ENCODE results near the gene KIR3DL3. TPM values are rescaled to one million over a fixed set of nuclear protein-coding genes. Genes with fewer than 3 reads are reported as not detected.
"Not testable (repeated sequence)": the region's sequence is repeated elsewhere in the genome, so short reads cannot be mapped to it uniquely, and the experiment has no call there.

KIR3DL3 gene
- polyA plus RNA-seq, 3 donors: not detected

GRCh38 chr19:54744080-54744479 is 19.8 kb downstream of the KIR3DL3 start:
- peaks cover 24 to 28% of the 10 kb centered on the region in 2 donors for H3K4me1 ChIP-seq (ENCODE audit: control insufficient read depth in 1 of 2, insufficient read depth in 2 of 2, low read length in 2 of 2)
- H3K36me3 ChIP-seq (replicated peaks in 1 of 2; ENCODE audit: control insufficient read depth in 1 of 2, insufficient read depth in 2 of 2, low read length in 2 of 2); H3K27me3 Mint-ChIP-seq (ENCODE audit: low read depth in 3 of 3); H3K4me2 ChIP-seq (replicated peaks; ENCODE audit: extremely low read depth, low read length, poor library complexity, severe bottlenecking); H3K4me3 ChIP-seq (replicated peaks in 1 of 3; ENCODE audit: low read depth in 2 of 3, low read length in 3 of 3); H3K27me3 ChIP-seq (ENCODE audit: control insufficient read depth in 2 of 2, insufficient read depth in 2 of 2, low read length in 2 of 2); H3K9me3 Mint-ChIP-seq; DNase-seq; H3K9me3 ChIP-seq (replicated peaks in 1 of 2; ENCODE audit: control insufficient read depth in 1 of 2, insufficient read depth in 1 of 2, low read length in 2 of 2); H3K27ac ChIP-seq (ENCODE audit: low read depth in 1 of 2, low read length in 2 of 2); H3K9ac ChIP-seq (ENCODE audit: insufficient read depth, low read length, poor library complexity, severe bottlenecking); intact Hi-C loops (cut with micrococcal nuclease); H2AFZ ChIP-seq (ENCODE audit: insufficient read depth, low read depth, low read length, poor library complexity, severe bottlenecking); H4K20me1 ChIP-seq (ENCODE audit: insufficient read depth, low read length); H3K79me2 ChIP-seq (ENCODE audit: insufficient read depth, low read length); H3K36me3 Mint-ChIP-seq; H3K4me3 Mint-ChIP-seq: not testable (repeated sequence)
- H3K4me1 Mint-ChIP-seq: peaks cover 34% of the 10 kb centered on the region
- peak overlapping the region in 1 of 7 donors; percentile 8 for H3K27ac Mint-ChIP-seq
- WGBS (ENCODE audit: insufficient coverage): no CpG with 5 or more reads among the region's 5 CpGs

- H3K27me3 ChIP-seq (ENCODE audit: control insufficient read depth in 2 of 2, insufficient read depth in 2 of 2, low read length in 2 of 2); H4K20me1 ChIP-seq (ENCODE audit: insufficient read depth, low read length); intact Hi-C loops (cut with micrococcal nuclease); H3K27me3 Mint-ChIP-seq (ENCODE audit: low read depth in 3 of 3); H3K4me2 ChIP-seq (replicated peaks; ENCODE audit: extremely low read depth, low read length, poor library complexity, severe bottlenecking); H3K79me2 ChIP-seq (ENCODE audit: insufficient read depth, low read length); H3K36me3 Mint-ChIP-seq; H3K9me3 ChIP-seq (replicated peaks in 1 of 2; ENCODE audit: control insufficient read depth in 1 of 2, insufficient read depth in 1 of 2, low read length in 2 of 2); H3K36me3 ChIP-seq (replicated peaks in 1 of 2; ENCODE audit: control insufficient read depth in 1 of 2, insufficient read depth in 2 of 2, low read length in 2 of 2); H2AFZ ChIP-seq (ENCODE audit: insufficient read depth, low read depth, low read length, poor library complexity, severe bottlenecking); H3K4me3 ChIP-seq (replicated peaks in 1 of 3; ENCODE audit: low read depth in 2 of 3, low read length in 3 of 3): not testable (repeated sequence)
- Mint-ChIP-seq H3K4me1 (peaks cover 25% of the 10 kb centered on the region), H3K4me3 (peak overlapping the region in 1 of 2 donors; percentile 49), H3K9me3 (peaks cover 5 to 16% (median 8%) of the 10 kb centered on the region in 7 donors), H3K27ac (peak overlapping the region; percentile 85 to 99 (median 95))
- 0% methylated on average over 6 of the region's 9 CpGs for WGBS (ENCODE audit: insufficient coverage)
- peak; percentile 92 to 98 (median 97) for DNase-seq
- Histone ChIP-seq H3K4me1 (ENCODE audit: control insufficient read depth in 1 of 2, insufficient read depth in 2 of 2, low read length in 2 of 2) (peaks cover 16 to 20% of the 10 kb centered on the region in 2 donors), H3K9ac (ENCODE audit: insufficient read depth, low read length, poor library complexity, severe bottlenecking) (peak overlapping the region; percentile 57), H3K27ac (ENCODE audit: low read depth in 1 of 2, low read length in 2 of 2) (peak overlapping the region; percentile 57 to 87)
Measured at GRCh38 chr19:54747614-54748322, 23.5 kb downstream of the KIR3DL3 start.

- H3K27me3 Mint-ChIP-seq (ENCODE audit: low read depth in 3 of 3); H3K36me3 ChIP-seq (replicated peaks in 1 of 2; ENCODE audit: control insufficient read depth in 1 of 2, insufficient read depth in 2 of 2, low read length in 2 of 2); H3K27me3 ChIP-seq (ENCODE audit: control insufficient read depth in 2 of 2, insufficient read depth in 2 of 2, low read length in 2 of 2); H3K79me2 ChIP-seq (ENCODE audit: insufficient read depth, low read length); H3K36me3 Mint-ChIP-seq; H4K20me1 ChIP-seq (ENCODE audit: insufficient read depth, low read length); H3K9me3 ChIP-seq (replicated peaks in 1 of 2; ENCODE audit: control insufficient read depth in 1 of 2, insufficient read depth in 1 of 2, low read length in 2 of 2); intact Hi-C loops (cut with micrococcal nuclease); H3K9ac ChIP-seq (ENCODE audit: insufficient read depth, low read length, poor library complexity, severe bottlenecking); H3K4me3 ChIP-seq (replicated peaks in 1 of 3; ENCODE audit: low read depth in 2 of 3, low read length in 3 of 3); H2AFZ ChIP-seq (ENCODE audit: insufficient read depth, low read depth, low read length, poor library complexity, severe bottlenecking); H3K4me2 ChIP-seq (replicated peaks; ENCODE audit: extremely low read depth, low read length, poor library complexity, severe bottlenecking): not testable (repeated sequence)
- peaks cover 5 to 14% (median 8%) of the 10 kb centered on the region in 7 donors for H3K9me3 Mint-ChIP-seq
- DNase-seq: peak in 2 of 3 donors; percentile 63 to 72
- H3K27ac Mint-ChIP-seq: peak overlapping the region in 4 of 7 donors; percentile 51 to 83 (median 72)
- Histone ChIP-seq H3K4me1 (ENCODE audit: control insufficient read depth in 1 of 2, insufficient read depth in 2 of 2, low read length in 2 of 2) (peaks cover 16 to 20% of the 10 kb centered on the region in 2 donors), H3K27ac (ENCODE audit: low read depth in 1 of 2, low read length in 2 of 2) (peak overlapping the region in 1 of 2 donors; percentile 53)
- H3K4me3 Mint-ChIP-seq: peak overlapping the region in 1 of 2 donors; percentile 34
- WGBS (ENCODE audit: insufficient coverage): no CpG with 5 or more reads among the region's 6 CpGs
- peaks cover 25% of the 10 kb centered on the region for H3K4me1 Mint-ChIP-seq
Measured at GRCh38 chr19:54750276-54750675, 26.0 kb downstream of the KIR3DL3 start.

DNA sequence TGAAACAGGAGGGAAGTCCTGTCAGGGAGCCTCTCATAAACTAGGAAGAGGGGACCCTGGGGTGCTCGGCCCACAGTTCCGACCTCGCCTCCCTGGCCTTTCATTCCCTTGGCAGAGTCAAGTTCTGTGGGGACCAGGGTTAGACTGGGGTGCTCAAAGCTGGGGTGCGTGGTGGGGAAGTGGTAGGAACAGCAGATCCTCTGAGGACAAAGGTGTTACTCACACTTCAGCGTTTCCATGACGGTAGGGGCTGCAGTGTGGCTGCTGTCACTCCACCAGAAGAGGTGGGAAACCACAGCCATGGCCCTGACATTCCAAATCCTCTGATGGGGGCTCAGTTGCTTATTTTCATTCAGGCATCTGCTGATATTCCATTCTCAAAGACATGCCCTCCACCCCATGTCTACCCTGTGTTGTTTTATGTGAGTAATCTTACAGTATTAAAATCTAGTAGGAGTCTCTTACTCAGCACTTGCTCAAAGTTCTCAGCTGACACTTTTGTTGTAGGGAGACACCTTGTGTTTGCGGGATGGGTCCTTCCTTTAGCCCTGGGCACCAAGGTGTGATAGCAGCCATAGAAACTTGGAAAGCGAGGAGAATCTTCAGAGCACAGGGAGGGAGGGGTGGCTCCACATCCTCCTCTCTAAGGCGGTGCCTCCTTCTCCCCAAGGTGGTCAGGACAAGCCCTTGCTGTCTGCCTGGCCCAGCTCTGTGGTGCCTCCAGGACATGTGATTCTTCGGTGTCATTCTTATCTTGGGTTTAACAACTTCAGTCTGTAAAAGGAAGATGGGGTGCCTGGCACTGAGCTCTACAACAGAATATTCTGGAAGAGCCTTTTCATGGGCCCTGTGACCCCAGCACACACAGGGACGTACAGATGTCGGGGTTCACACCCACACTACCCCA is 32.2 kb downstream of the KIR3DL3 start:
- intact Hi-C loops (cut with micrococcal nuclease); H3K9me3 Mint-ChIP-seq; H3K9ac ChIP-seq (ENCODE audit: insufficient read depth, low read length, poor library complexity, severe bottlenecking); H3K4me2 ChIP-seq (replicated peaks; ENCODE audit: extremely low read depth, low read length, poor library complexity, severe bottlenecking); DNase-seq; H4K20me1 ChIP-seq (ENCODE audit: insufficient read depth, low read length); H3K36me3 Mint-ChIP-seq; H3K4me3 ChIP-seq (replicated peaks in 1 of 3; ENCODE audit: low read depth in 2 of 3, low read length in 3 of 3); H3K27ac ChIP-seq (ENCODE audit: low read depth in 1 of 2, low read length in 2 of 2); H3K27me3 ChIP-seq (ENCODE audit: control insufficient read depth in 2 of 2, insufficient read depth in 2 of 2, low read length in 2 of 2); H2AFZ ChIP-seq (ENCODE audit: insufficient read depth, low read depth, low read length, poor library complexity, severe bottlenecking); H3K79me2 ChIP-seq (ENCODE audit: insufficient read depth, low read length); H3K4me1 ChIP-seq (ENCODE audit: control insufficient read depth in 1 of 2, insufficient read depth in 2 of 2, low read length in 2 of 2); H3K36me3 ChIP-seq (replicated peaks in 1 of 2; ENCODE audit: control insufficient read depth in 1 of 2, insufficient read depth in 2 of 2, low read length in 2 of 2); H3K27ac Mint-ChIP-seq; H3K9me3 ChIP-seq (replicated peaks in 1 of 2; ENCODE audit: control insufficient read depth in 1 of 2, insufficient read depth in 1 of 2, low read length in 2 of 2); H3K4me3 Mint-ChIP-seq; H3K27me3 Mint-ChIP-seq (ENCODE audit: low read depth in 3 of 3); H3K4me1 Mint-ChIP-seq: not testable (repeated sequence)
- WGBS (ENCODE audit: insufficient coverage): 93% methylated on average over 8 of the region's 12 CpGs
